ENCODE data around the gene CYFIP1.

CYFIP1 gene

GRCh38 chr15:22839046-22839695, 141.0 kb downstream of the CYFIP1 start:
- no peak for TF ChIP-seq CTCF (IDR thresholded peaks at IDR 0.05; ENCODE audit: borderline replicate concordance, insufficient read depth, low read depth, low read length)
- H3K4me3 ChIP-seq (ENCODE audit: low read depth, low read length), result peak overlapping the region; percentile 87

GRCh38 chr15:22838292-22839042, 141.7 kb downstream of the CYFIP1 start, which contains the start of gene NIPA2:
Gene NIPA2, plus strand, starts transcription at chr15:22838666. Its CDS starts 13,066 bp downstream, at chr15:22851732.
- no peak for TF ChIP-seq CTCF (IDR thresholded peaks at IDR 0.05; ENCODE audit: borderline replicate concordance, insufficient read depth, low read depth, low read length)
- H3K4me3 ChIP-seq (ENCODE audit: low read depth, low read length), result peak within 1 kb of the TSS; percentile 87

GRCh38 chr15:22831473-22831872, 148.7 kb downstream of the CYFIP1 start:
- no peak overlapping the region for H3K4me3 ChIP-seq (ENCODE audit: low read depth, low read length)
- no peak for TF ChIP-seq CTCF (IDR thresholded peaks at IDR 0.05; ENCODE audit: borderline replicate concordance, insufficient read depth, low read depth, low read length)

GRCh38 chr15:22827125-22827524, 153.0 kb downstream of the CYFIP1 start:
- no peak overlapping the region for H3K4me3 ChIP-seq (ENCODE audit: low read depth, low read length)
- no peak for TF ChIP-seq CTCF (IDR thresholded peaks at IDR 0.05; ENCODE audit: borderline replicate concordance, insufficient read depth, low read depth, low read length)

- no peak overlapping the region for H3K4me3 ChIP-seq (ENCODE audit: low read depth, low read length)
- no peak for TF ChIP-seq CTCF (IDR thresholded peaks at IDR 0.05; ENCODE audit: borderline replicate concordance, insufficient read depth, low read depth, low read length)
Measured at GRCh38 chr15:22823495-22824128, 156.6 kb downstream of the CYFIP1 start.

GRCh38 chr15:22819651-22820050, 160.5 kb downstream of the CYFIP1 start:
- TF ChIP-seq CTCF (IDR thresholded peaks at IDR 0.05; ENCODE audit: borderline replicate concordance, insufficient read depth, low read depth, low read length), result no peak
- H3K4me3 ChIP-seq (ENCODE audit: low read depth, low read length), result no peak overlapping the region
